NCI-H1092 (cell line): Measurements from ENCODE around the gene ZP1.
"Not testable (repeated sequence)": the region's sequence is repeated elsewhere in the genome, so short reads cannot be mapped to it uniquely, and the experiment has no call there.

Experiments
- DNase-seq: peaks from one replicate; lab custom pipeline; 2025; lab: John Stamatoyannopoulos, UW

Gene ZP1

GRCh38 chr11:60866911-60867870 lies at the start of gene ZP1:
ZP1 (plus strand) TSS chr11:60867542; CDS start chr11:60867562, 20 bp downstream.
- DNase-seq, result peak; percentile 94

- DNase-seq, result no peak
Measured at GRCh38 chr11:60818057-60818456, 49.3 kb upstream of the ZP1 start.

- DNase-seq, result no peak
Measured at GRCh38 chr11:60821827-60822599, 45.3 kb upstream of the ZP1 start.

- not testable (repeated sequence) for DNase-seq
Measured at GRCh38 chr11:60823745-60824306, 43.5 kb upstream of the ZP1 start.

- DNase-seq, result no peak
Measured at GRCh38 chr11:60825118-60825517, 42.2 kb upstream of the ZP1 start.

GRCh38 chr11:60825790-60826189 lies 41.6 kb upstream of the ZP1 start:
- DNase-seq, result no peak

GRCh38 chr11:60830478-60831142 lies 36.7 kb upstream of the ZP1 start:
- no peak for DNase-seq

GRCh38 chr11:60831143-60831500 lies 36.2 kb upstream of the ZP1 start:
- DNase-seq, result peak; percentile 91

GRCh38 chr11:60831501-60832079 lies 35.8 kb upstream of the ZP1 start:
- DNase-seq, result peak; percentile 53

- no peak for DNase-seq
Measured at GRCh38 chr11:60834742-60835533, 32.4 kb upstream of the ZP1 start.

GRCh38 chr11:60835534-60835846 lies 31.9 kb upstream of the ZP1 start:
- no peak for DNase-seq

- DNase-seq, result no peak
Measured at GRCh38 chr11:60836866-60837515, 30.4 kb upstream of the ZP1 start.

- DNase-seq, result no peak
Measured at GRCh38 chr11:60838132-60838531, 29.2 kb upstream of the ZP1 start.

GRCh38 chr11:60840470-60841430 lies 26.6 kb upstream of the ZP1 start:
- DNase-seq, result no peak

GRCh38 chr11:60841797-60842667 lies 25.3 kb upstream of the ZP1 start, which contains the start of gene CCDC86:
CCDC86 (plus strand) TSS chr11:60842113; CDS start chr11:60842125, 12 bp downstream.
- peak; percentile 95 for DNase-seq

GRCh38 chr11:60842668-60843600 lies 24.4 kb upstream of the ZP1 start:
- no peak for DNase-seq
